Thyroid gland (tissue), 4 donors: ENCODE data around the gene ZBTB7C.

Experiments
- POLR2A ChIP-seq, 2 donors: fragments of 450-650 bp; IDR thresholded peaks; one replicate each; pipeline ENCODE4 v1.6.1; 2017; ENCODE audit warnings: antibody characterized with exemption in 2 of 2, mild to moderate bottlenecking in 2 of 2, moderate library complexity in 1 of 2
- TF ChIP-seq, protein P1 (sequence below), 6 experiments: fragments of 200-600 bp in 3 of 6; fragments of 450-650 bp in 3 of 6; sonication (generic) in 3 of 6; IDR thresholded peaks; one replicate each; pipeline ENCODE4 v1.5.1; 2016 to 2019; ENCODE audit warnings: antibody characterized with exemption in 6 of 6, mild to moderate bottlenecking in 2 of 6, inconsistent platforms in 1 of 6, moderate library complexity in 1 of 6

DNA sequence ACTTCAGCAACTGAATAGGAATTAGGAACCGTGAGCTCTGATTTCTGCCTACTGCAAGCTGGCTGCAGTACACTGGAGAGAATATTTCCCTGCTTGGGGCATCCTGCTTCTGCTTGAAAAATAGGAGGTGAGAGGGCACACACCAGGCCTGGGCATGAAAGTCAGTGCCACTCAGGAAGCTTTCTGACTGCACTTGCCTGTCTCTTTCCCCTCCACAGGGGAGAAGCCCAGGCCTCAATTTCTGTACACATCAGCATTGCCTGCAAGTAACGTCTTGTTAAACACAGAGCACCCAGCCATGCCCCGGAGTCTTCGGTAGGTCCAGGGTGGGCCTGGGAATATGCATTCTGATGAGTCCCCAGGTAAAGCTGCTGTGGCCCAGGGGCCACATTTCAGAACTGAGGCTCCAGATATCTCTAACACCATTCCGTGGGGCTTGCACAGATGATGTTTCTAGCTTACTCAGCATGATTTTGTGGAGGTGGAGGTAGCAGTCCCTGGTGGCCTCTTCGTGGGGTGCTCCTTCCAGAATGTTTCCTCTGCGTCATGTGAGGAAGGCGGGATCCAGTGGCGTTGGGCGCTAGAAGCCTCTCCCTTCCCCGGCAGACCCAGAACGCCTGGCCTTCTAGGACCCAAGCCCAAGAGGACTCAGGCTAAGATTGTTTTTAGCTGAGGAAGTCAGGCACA is 114.1 kb downstream of the ZBTB7C start:
- TF ChIP-seq POLR2A (IDR thresholded peaks at IDR 0.05) = no peak
- TF ChIP-seq, protein P1, sequence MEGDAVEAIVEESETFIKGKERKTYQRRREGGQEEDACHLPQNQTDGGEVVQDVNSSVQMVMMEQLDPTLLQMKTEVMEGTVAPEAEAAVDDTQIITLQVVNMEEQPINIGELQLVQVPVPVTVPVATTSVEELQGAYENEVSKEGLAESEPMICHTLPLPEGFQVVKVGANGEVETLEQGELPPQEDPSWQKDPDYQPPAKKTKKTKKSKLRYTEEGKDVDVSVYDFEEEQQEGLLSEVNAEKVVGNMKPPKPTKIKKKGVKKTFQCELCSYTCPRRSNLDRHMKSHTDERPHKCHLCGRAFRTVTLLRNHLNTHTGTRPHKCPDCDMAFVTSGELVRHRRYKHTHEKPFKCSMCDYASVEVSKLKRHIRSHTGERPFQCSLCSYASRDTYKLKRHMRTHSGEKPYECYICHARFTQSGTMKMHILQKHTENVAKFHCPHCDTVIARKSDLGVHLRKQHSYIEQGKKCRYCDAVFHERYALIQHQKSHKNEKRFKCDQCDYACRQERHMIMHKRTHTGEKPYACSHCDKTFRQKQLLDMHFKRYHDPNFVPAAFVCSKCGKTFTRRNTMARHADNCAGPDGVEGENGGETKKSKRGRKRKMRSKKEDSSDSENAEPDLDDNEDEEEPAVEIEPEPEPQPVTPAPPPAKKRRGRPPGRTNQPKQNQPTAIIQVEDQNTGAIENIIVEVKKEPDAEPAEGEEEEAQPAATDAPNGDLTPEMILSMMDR (IDR thresholded peaks at IDR 0.05) = no peak
